ENCODE data around the gene SLCO2A1. TPM values are rescaled to one million over a fixed set of nuclear protein-coding genes. Genes with fewer than 3 reads are reported as not detected.

Gene SLCO2A1
- total RNA-seq, 4 donors from 2014 or later, result 8.4 to 68.5 (median 22.7) TPM

DNA sequence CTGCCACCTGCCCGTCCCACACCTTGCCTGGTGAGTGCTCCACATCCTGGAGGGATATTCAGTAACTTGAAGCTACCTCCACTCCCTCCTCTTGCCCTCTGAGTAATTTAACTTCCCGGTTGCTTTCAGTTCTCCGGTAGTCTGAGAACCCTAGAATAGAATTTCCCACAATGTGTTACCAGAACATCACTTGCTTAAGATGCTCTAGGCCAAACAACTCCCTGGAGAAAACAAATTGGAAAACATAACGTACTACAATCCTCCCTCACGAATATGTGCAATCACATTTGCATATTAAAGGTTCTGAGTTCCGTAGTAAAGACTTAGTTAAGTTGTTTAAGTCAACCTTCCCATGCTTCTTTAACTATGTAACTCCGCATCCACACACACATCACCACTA is 44.8 kb downstream of the SLCO2A1 start:
- no peaks in the 10 kb centered on the region for H3K27me3 ChIP-seq
- no peaks in the 10 kb centered on the region for H3K36me3 ChIP-seq
- H3K4me1 ChIP-seq, result no peaks in the 10 kb centered on the region
- H3K27ac ChIP-seq, result no peak overlapping the region
- 81 to 86% methylated on average over 6 to 7 of the region's 7 CpGs for whole genome bisulfite sequencing, 2 donors (ENCODE audit: low coverage in 1 of 2)
- no peak overlapping the region for H3K4me3 ChIP-seq
- H3K9me3 ChIP-seq, result no peaks in the 10 kb centered on the region
- in situ Hi-C loops (cut with MboI; ENCODE audit: low pct_ligation_motif_present in 1 of 4, low pct_unique_long_range_greater_than_20kb in 1 of 4, low sequenced_read_pairs in 3 of 4) (no loop called here), intact Hi-C loops (cut with DNase I; ENCODE audit: low total_unique reads) (no loop called here)
- DNase-seq, result no peak
- TF ChIP-seq, protein P1, sequence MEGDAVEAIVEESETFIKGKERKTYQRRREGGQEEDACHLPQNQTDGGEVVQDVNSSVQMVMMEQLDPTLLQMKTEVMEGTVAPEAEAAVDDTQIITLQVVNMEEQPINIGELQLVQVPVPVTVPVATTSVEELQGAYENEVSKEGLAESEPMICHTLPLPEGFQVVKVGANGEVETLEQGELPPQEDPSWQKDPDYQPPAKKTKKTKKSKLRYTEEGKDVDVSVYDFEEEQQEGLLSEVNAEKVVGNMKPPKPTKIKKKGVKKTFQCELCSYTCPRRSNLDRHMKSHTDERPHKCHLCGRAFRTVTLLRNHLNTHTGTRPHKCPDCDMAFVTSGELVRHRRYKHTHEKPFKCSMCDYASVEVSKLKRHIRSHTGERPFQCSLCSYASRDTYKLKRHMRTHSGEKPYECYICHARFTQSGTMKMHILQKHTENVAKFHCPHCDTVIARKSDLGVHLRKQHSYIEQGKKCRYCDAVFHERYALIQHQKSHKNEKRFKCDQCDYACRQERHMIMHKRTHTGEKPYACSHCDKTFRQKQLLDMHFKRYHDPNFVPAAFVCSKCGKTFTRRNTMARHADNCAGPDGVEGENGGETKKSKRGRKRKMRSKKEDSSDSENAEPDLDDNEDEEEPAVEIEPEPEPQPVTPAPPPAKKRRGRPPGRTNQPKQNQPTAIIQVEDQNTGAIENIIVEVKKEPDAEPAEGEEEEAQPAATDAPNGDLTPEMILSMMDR (IDR thresholded peaks at IDR 0.05), result no peak
- TF ChIP-seq POLR2A (IDR thresholded peaks at IDR 0.05), result no peak
- TF ChIP-seq POLR2AphosphoS5 (IDR thresholded peaks at IDR 0.05), result no peak
- TF ChIP-seq EP300 (IDR thresholded peaks at IDR 0.05; ENCODE audit: low read depth), result no peak

DNA sequence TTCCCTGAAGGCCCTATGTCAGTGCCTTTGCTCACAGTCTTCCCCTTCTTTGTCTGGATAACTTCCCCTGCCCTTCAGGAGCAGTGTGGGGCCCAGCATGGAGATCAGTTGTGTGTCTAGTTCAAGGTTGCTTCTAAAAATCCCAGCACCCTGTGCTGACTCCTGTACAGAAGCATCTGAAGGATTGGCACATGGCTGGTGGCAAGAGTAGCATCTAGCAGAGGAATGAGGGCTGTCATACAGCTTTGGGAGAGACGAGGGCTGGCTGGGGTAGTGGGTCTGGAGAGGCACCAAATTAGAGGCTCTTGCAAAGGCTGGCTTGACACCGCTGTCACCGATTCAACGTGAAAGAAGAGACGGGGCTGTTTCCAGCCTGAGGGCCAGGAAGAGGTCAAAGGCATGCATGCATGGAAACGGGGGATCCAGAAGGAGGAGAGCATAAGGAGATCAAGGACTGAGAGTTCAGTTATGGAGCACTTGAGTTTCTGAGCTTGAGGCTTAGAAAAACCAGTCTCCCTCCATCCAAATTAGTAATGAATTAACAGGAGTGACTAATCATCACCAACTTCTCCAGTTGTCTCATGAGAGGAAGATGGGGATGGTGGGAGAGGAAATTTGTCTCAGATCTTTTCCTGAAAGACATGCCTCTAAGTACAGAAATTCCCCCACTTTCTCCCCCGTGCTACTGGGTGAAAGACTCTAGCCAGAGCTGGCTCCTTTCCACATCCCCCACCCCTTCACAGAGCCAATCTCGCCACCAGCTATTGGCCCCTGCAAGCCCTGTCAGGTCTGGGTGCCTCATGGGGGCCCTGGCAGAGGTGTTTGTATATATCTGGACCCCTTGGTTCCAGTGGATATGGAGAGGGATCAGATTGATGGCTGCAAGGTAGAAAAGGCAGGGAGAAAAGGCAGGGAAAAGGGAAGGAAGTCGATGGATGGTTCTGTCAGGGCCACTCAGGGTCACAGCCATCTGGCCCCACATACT is 45.9 kb downstream of the SLCO2A1 start:
- Histone ChIP-seq H3K27ac (no peak overlapping the region), H3K36me3 (no peaks in the 10 kb centered on the region), H3K4me1 (no peaks in the 10 kb centered on the region), H3K27me3 (no peaks in the 10 kb centered on the region), H3K4me3 (no peak overlapping the region), H3K9me3 (no peaks in the 10 kb centered on the region)
- in situ Hi-C loops (cut with MboI; ENCODE audit: low pct_ligation_motif_present in 1 of 4, low pct_unique_long_range_greater_than_20kb in 1 of 4, low sequenced_read_pairs in 3 of 4) (no loop called here), intact Hi-C loops (cut with DNase I; ENCODE audit: low total_unique reads) (no loop called here)
- no peak for TF ChIP-seq POLR2AphosphoS5 (IDR thresholded peaks at IDR 0.05)
- WGBS, 2 donors (ENCODE audit: low coverage in 1 of 2), result 70 to 82% methylated on average over 2 to 9 of the region's 9 CpGs
- DNase-seq, result no peak

DNA sequence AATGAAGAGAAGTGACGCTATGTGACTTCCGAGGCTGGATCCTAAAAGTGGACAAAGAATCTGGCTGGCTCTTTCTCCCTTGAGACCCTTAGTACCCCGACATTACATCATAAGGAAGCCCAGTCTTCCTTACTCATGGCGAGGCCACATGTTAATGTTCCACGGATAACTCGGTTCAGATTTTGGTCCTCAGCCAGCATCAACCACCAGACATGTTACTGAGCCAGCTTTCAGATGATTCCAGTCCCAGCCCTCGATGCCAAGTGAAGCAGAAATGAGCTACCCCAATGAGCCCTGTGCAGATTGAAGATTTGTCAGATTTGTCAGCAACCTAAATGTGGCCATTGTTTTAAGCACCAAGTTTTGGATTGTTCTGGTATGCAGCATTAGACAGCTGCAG is 46.6 kb downstream of the SLCO2A1 start:
- Histone ChIP-seq H3K36me3 (no peaks in the 10 kb centered on the region), H3K9me3 (no peaks in the 10 kb centered on the region), H3K27ac (no peak overlapping the region), H3K27me3 (no peaks in the 10 kb centered on the region), H3K4me3 (no peak overlapping the region), H3K4me1 (no peaks in the 10 kb centered on the region)
- TF ChIP-seq EP300 (IDR thresholded peaks at IDR 0.05; ENCODE audit: low read depth), result no peak
- in situ Hi-C loops (cut with MboI; ENCODE audit: low pct_ligation_motif_present in 1 of 4, low pct_unique_long_range_greater_than_20kb in 1 of 4, low sequenced_read_pairs in 3 of 4), result no loop called here
- DNase-seq, result no peak
- intact Hi-C loops (cut with DNase I; ENCODE audit: low total_unique reads), result no loop called here
- 82 to 92% methylated on average over 6 to 7 of the region's 7 CpGs for WGBS, 2 donors (ENCODE audit: low coverage in 1 of 2)

DNA sequence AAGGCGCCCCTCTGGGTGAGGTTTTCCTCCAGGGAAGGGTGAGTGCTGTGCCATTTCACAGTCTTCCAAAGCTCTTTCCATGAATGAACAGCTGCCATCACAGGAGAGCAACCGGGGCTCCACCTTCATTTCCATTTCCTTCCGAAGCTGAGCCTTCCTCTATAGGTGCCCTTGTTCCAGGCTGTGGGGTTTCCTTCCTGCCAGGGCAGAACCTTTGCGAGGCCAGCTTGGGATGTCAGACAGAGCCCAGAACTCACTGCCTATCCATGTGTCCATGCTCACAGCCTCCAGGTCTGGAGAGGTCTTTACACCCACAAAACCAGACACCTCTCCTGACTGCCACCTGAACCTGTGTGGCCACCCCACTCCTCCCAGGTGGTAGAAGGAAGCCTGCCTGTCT is 49.2 kb downstream of the SLCO2A1 start:
- H3K4me1 ChIP-seq, result no peaks in the 10 kb centered on the region
- no peaks in the 10 kb centered on the region for H3K27me3 ChIP-seq
- H3K27ac ChIP-seq, result no peak overlapping the region
- H3K36me3 ChIP-seq, result no peaks in the 10 kb centered on the region
- no peaks in the 10 kb centered on the region for H3K9me3 ChIP-seq
- H3K4me3 ChIP-seq, result no peak overlapping the region
- in situ Hi-C loops (cut with MboI; ENCODE audit: low pct_ligation_motif_present in 1 of 4, low pct_unique_long_range_greater_than_20kb in 1 of 4, low sequenced_read_pairs in 3 of 4) (no loop called here), intact Hi-C loops (cut with DNase I; ENCODE audit: low total_unique reads) (no loop called here)
- DNase-seq, result no peak
- TF ChIP-seq EP300 (IDR thresholded peaks at IDR 0.05; ENCODE audit: low read depth) (no peak), POLR2A (IDR thresholded peaks at IDR 0.05) (no peak), POLR2AphosphoS5 (IDR thresholded peaks at IDR 0.05) (no peak)
- TF ChIP-seq, protein P1 (IDR thresholded peaks at IDR 0.05), result no peak
- 81 to 84% methylated on average over 3 to 4 of the region's 4 CpGs for WGBS, 2 donors (ENCODE audit: low coverage in 1 of 2)

DNA sequence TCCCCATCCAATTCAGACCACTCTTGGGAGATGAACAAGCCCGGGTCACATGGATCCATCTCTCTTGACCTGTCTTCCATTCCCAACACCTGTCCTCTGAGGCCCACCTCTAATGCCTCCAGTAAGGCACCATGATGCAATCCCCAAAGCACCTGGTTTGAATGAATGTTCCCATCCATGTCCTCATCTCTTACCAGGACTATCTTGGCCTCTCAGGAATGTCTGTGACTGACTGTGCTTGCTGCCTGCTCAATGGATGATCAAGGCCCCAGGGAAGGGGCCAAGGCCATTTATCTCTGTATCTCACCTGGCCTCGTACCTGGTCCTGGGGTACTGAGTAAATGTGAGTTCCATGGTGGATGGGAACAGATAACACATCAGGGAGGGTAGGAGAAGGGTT is 49.7 kb downstream of the SLCO2A1 start:
- no peak overlapping the region for H3K4me3 ChIP-seq
- H3K9me3 ChIP-seq, result no peaks in the 10 kb centered on the region
- in situ Hi-C loops (cut with MboI; ENCODE audit: low pct_ligation_motif_present in 1 of 4, low pct_unique_long_range_greater_than_20kb in 1 of 4, low sequenced_read_pairs in 3 of 4), result no loop called here
- H3K36me3 ChIP-seq, result no peaks in the 10 kb centered on the region
- no peaks in the 10 kb centered on the region for H3K27me3 ChIP-seq
- WGBS, 2 donors (ENCODE audit: low coverage in 1 of 2), result 70% methylated on average over 2 of the region's 2 CpGs; no CpG with 5 or more reads in 1 of the 2 donors
- intact Hi-C loops (cut with DNase I; ENCODE audit: low total_unique reads), result no loop called here
- H3K27ac ChIP-seq, result no peak overlapping the region
- TF ChIP-seq EP300 (IDR thresholded peaks at IDR 0.05; ENCODE audit: low read depth) (no peak), POLR2A (IDR thresholded peaks at IDR 0.05) (no peak), POLR2AphosphoS5 (IDR thresholded peaks at IDR 0.05) (no peak)
- TF ChIP-seq, protein P1 (IDR thresholded peaks at IDR 0.05), result no peak
- H3K4me1 ChIP-seq, result no peaks in the 10 kb centered on the region
- DNase-seq, result no peak
